SW 1271 (cell line): ENCODE results near the gene PRRX2.
"Not testable (repeated sequence)": the region's sequence is repeated elsewhere in the genome, so short reads cannot be mapped to it uniquely, and the experiment has no call there.

Experiments used
- DNase-seq, 2 experiments: peaks; one replicate each; lab custom pipeline; 2025; lab: John Stamatoyannopoulos, UW

Gene PRRX2

GRCh38 chr9:129760784-129761183, 95.3 kb downstream of the PRRX2 start:
- DNase-seq: not testable (repeated sequence)

- no peak for DNase-seq
Measured at GRCh38 chr9:129761293-129761900, 96.0 kb downstream of the PRRX2 start.

GRCh38 chr9:129761901-129762369, 96.5 kb downstream of the PRRX2 start:
- peak in 1 of 2 experiments; percentile 28 for DNase-seq

- DNase-seq: peak; percentile 26 to 70
Measured at GRCh38 chr9:129762370-129762984, 97.0 kb downstream of the PRRX2 start.

- DNase-seq: no peak
Measured at GRCh38 chr9:129762985-129763926, 97.8 kb downstream of the PRRX2 start.

- no peak for DNase-seq
Measured at GRCh38 chr9:129765764-129766317, 100.4 kb downstream of the PRRX2 start.

- DNase-seq: no peak
Measured at GRCh38 chr9:129768486-129768885, 103.0 kb downstream of the PRRX2 start.

- DNase-seq: no peak
Measured at GRCh38 chr9:129769669-129770068, 104.2 kb downstream of the PRRX2 start.

- no peak for DNase-seq
Measured at GRCh38 chr9:129770741-129771140, 105.3 kb downstream of the PRRX2 start.
